HepG2 (cell line): Measurements from ENCODE around the gene GON4L. TPM values are rescaled to one million over a fixed set of nuclear protein-coding genes. Genes with fewer than 3 reads are reported as not detected.

ENCODE experiments used
- BORCS8-MEF2B ChIP-seq: sonication (generic); formaldehyde crosslinking; IDR thresholded peaks from 2 replicates; pipeline ENCODE4 v1.8.0; 2022; ENCODE audit warnings: mild to moderate bottlenecking, missing genetic modification reagents
- ELF4 ChIP-seq: sonication (generic); formaldehyde crosslinking; IDR thresholded peaks from 2 replicates; pipeline ENCODE4 v1.5.0; 2020; ENCODE audit warnings: missing genetic modification reagents, mild to moderate bottlenecking, moderate library complexity, borderline replicate concordance
- GABPB1 ChIP-seq: IDR thresholded peaks from 2 replicates; pipeline ENCODE4 v1.6.1; 2016; ENCODE audit warnings: mild to moderate bottlenecking, missing genetic modification reagents, moderate library complexity, missing compliant biosample characterization
- HDAC1 ChIP-seq: sonication (generic); formaldehyde crosslinking; IDR thresholded peaks from 2 replicates; pipeline ENCODE4 v1.5.1; 2020; ENCODE audit warnings: mild to moderate bottlenecking, missing genetic modification reagents
- KAT7 ChIP-seq: IDR thresholded peaks from 2 replicates; pipeline ENCODE4 v1.6.1; 2018; ENCODE audit warnings: borderline replicate concordance, missing compliant biosample characterization
- MXI1 ChIP-seq: IDR thresholded peaks from 3 replicates; pipeline ENCODE4 v1.6.1; 2012; ENCODE audit warnings: low read depth, low read length, inconsistent platforms, borderline replicate concordance
- PHF8 ChIP-seq: sonication (generic); formaldehyde crosslinking; IDR thresholded peaks from 2 replicates; pipeline ENCODE4 v1.5.0; 2020; ENCODE audit warnings: missing genetic modification reagents
- RXRB ChIP-seq: IDR thresholded peaks from 2 replicates; pipeline ENCODE4 v1.6.1; 2016; ENCODE audit warnings: borderline replicate concordance, missing genetic modification reagents, missing compliant biosample characterization
- SIN3A ChIP-seq: IDR thresholded peaks from 2 replicates; pipeline ENCODE4 v1.6.1; 2011; ENCODE audit warnings: low read depth, mild to moderate bottlenecking, control low read depth, low read length, borderline replicate concordance
- SP4 ChIP-seq: sonication (generic); formaldehyde crosslinking; IDR thresholded peaks from 2 replicates; pipeline ENCODE4 v1.8.1; 2023; ENCODE audit warnings: mild to moderate bottlenecking, missing genetic modification reagents
- ZNF747 ChIP-seq: sonication (generic); formaldehyde crosslinking; IDR thresholded peaks from 2 replicates; pipeline ENCODE4 v1.8.1; 2023; ENCODE audit warnings: missing genetic modification reagents, mild to moderate bottlenecking, borderline replicate concordance
- ZNF772 ChIP-seq: sonication (generic); formaldehyde crosslinking; IDR thresholded peaks from 2 replicates; pipeline ENCODE4 v1.5.0; 2020; ENCODE audit warnings: mild to moderate bottlenecking, missing genetic modification reagents
- ZNF777 ChIP-seq: sonication (generic); formaldehyde crosslinking; IDR thresholded peaks from 2 replicates; pipeline ENCODE4 v1.4.0; 2020; ENCODE audit warnings: missing genetic modification reagents
- ZZZ3 ChIP-seq: sonication (generic); formaldehyde crosslinking; IDR thresholded peaks from 2 replicates; pipeline ENCODE4 v1.4.0; 2020; ENCODE audit warnings: missing genetic modification reagents, mild to moderate bottlenecking, borderline replicate concordance
- polyA plus RNA-seq, 8 experiments: library from polyadenylated mRNA; depleted of rRNA in 3 of 8; stranded (reverse) in 7 of 8; unstranded in 1 of 8; fragments of >200 nt; fragmentation: Illumina TruSeq in 4 of 8; extraction: Trizol in 4 of 8; gene quantifications; 2 replicates each; pipeline versions ENCODE4 v1.2.1 to v1.2.3, GENCODE V29; 2011 to 2016; ENCODE audit warnings: low read depth in 4 of 8, missing spikeins in 1 of 8, mixed read lengths in 1 of 8; ENCODE audit not compliant: insufficient read depth in 1 of 8
- total RNA-seq, 5 experiments: library from RNA; depleted of rRNA; stranded (reverse); fragments of >200 nt; fragmentation: Illumina TruSeq; extraction: Trizol; gene quantifications; 2 replicates each; pipeline ENCODE4 v1.2.3, GENCODE V29; 2016; ENCODE audit warnings: low read depth in 1 of 5
- TF ChIP-seq, protein P1 (sequence below): sonication (generic); formaldehyde crosslinking; conservative IDR thresholded peaks from 2 replicates; pipeline ENCODE4 v1.8.0; 2022; ENCODE audit warnings: mild to moderate bottlenecking, moderate library complexity, missing genetic modification reagents
- TF ChIP-seq, protein P2 (sequence below): sonication (generic); formaldehyde crosslinking; IDR thresholded peaks from 2 replicates; pipeline ENCODE4 v1.4.0; 2020; ENCODE audit warnings: missing genetic modification reagents, low read depth, mild to moderate bottlenecking, borderline replicate concordance
- TF ChIP-seq, protein P3 (sequence below): fragments of 450-650 bp; IDR thresholded peaks from 2 replicates; pipeline ENCODE4 v1.6.1; 2016
- TF ChIP-seq, protein P4 (sequence below): IDR thresholded peaks from 2 replicates; pipeline ENCODE4 v1.6.1; 2016; ENCODE audit warnings: low read depth
- TF ChIP-seq, protein P5 (sequence below): sonication (generic); formaldehyde crosslinking; IDR thresholded peaks from 2 replicates; pipeline ENCODE4 v1.4.0; 2020; ENCODE audit warnings: missing genetic modification reagents

GON4L gene
- total and polyA plus RNA-seq, 2 of the 13 experiments (the other 11 are each of a cell fraction or from before 2014, with no cell fraction given) = 14.6 to 19.6 TPM

DNA sequence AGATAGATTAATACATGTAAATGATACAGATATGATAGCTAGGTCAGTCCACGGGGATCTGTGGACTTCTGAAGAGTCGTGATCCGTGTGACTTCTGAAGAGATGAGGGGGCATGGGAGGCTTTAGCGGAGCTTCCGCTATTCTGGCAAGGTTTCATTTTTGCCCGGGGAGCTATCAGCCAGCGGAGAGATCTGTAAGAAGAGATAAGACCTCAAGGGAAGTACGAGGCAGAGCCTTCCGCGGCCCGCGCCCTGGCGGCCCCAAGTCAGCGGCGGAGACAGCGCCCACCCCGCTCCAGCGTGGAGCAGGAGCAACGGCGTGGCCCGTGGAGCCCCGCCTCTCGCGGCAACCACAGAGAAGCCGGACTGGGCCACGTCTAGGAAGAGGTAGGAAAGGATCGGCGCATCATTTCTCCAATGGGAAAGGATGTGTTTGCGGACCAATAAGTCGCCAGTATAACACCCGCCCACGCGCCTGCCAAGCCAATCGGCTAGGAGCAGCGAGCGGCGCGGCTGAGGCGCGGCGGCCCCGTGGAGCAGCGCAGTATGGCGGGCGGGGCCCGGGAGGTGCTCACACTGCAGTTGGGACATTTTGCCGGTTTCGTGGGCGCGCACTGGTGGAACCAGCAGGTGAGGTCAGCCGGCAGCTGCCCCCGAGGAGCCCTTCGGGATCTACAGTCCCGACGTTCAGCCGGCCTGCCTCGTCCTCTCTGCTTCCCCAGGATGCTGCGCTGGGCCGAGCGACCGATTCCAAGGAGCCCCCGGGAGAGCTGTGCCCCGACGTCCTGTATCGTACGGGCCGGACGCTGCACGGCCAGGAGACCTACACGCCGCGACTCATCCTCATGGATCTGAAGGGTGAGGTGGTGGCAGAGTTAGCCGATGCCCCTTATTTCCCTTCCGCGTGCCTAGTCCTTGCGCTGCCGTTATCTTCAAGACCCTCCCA lies 111.5 kb downstream of the GON4L start (continued):
- TF ChIP-seq, protein P1, sequence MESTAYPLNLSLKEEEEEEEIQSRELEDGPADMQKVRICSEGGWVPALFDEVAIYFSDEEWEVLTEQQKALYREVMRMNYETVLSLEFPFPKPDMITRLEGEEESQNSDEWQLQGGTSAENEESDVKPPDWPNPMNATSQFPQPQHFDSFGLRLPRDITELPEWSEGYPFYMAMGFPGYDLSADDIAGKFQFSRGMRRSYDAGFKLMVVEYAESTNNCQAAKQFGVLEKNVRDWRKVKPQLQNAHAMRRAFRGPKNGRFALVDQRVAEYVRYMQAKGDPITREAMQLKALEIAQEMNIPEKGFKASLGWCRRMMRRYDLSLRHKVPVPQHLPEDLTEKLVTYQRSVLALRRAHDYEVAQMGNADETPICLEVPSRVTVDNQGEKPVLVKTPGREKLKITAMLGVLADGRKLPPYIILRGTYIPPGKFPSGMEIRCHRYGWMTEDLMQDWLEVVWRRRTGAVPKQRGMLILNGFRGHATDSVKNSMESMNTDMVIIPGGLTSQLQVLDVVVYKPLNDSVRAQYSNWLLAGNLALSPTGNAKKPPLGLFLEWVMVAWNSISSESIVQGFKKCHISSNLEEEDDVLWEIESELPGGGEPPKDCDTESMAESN = 0 out of 2 replicates have a peak, but pooled peaks have one; percentile 65
- TF ChIP-seq HDAC1 (peak; percentile 36; the same call in 1 of the 2 replicates), GABPB1 (CRISPR knock-in tag) (peak; percentile 61; the same call in 1 of the 2 replicates), KAT7 (CRISPR knock-in tag) (0 out of 2 replicates have a peak, but pooled peaks have one; percentile 46), ZNF772 (CRISPR knock-in tag) (peak; percentile 76; the same call in 1 of the 2 replicates), BORCS8-MEF2B (CRISPR knock-in tag) (peak; percentile 70; the same call in 1 of the 2 replicates), RXRB (CRISPR knock-in tag) (peak; percentile 33; the same call in 1 of the 2 replicates), MXI1 (peak; percentile 83; the same call in 1 of the 3 replicates), ZZZ3 (0 out of 2 replicates have a peak, but pooled peaks have one; percentile 40), SIN3A (peak; percentile 70; the same call in 1 of the 2 replicates), SP4 (CRISPR knock-in tag) (peak; percentile 68), ZNF747 (CRISPR knock-in tag) (0 out of 2 replicates have a peak, but pooled peaks have one; percentile 35), ZNF777 (CRISPR knock-in tag) (peak; percentile 76), ELF4 (peak; percentile 52; the same call in 1 of the 2 replicates), PHF8 (CRISPR knock-in tag) (peak; percentile 74)
- TF ChIP-seq, protein P2, sequence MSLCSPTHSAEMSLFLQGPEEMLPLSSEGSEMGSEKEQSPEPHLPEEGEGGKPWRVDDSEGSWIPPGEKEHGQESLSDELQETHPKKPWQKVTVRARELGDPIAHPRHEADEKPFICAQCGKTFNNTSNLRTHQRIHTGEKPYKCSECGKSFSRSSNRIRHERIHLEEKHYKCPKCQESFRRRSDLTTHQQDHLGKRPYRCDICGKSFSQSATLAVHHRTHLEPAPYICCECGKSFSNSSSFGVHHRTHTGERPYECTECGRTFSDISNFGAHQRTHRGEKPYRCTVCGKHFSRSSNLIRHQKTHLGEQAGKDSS (CRISPR knock-in tag) = peak; percentile 80; the same call in 1 of the 2 replicates
- TF ChIP-seq, protein P3, sequence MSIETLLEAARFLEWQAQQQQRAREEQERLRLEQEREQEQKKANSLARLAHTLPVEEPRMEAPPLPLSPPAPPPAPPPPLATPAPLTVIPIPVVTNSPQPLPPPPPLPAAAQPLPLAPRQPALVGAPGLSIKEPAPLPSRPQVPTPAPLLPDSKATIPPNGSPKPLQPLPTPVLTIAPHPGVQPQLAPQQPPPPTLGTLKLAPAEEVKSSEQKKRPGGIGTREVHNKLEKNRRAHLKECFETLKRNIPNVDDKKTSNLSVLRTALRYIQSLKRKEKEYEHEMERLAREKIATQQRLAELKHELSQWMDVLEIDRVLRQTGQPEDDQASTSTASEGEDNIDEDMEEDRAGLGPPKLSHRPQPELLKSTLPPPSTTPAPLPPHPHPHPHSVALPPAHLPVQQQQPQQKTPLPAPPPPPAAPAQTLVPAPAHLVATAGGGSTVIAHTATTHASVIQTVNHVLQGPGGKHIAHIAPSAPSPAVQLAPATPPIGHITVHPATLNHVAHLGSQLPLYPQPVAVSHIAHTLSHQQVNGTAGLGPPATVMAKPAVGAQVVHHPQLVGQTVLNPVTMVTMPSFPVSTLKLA = peak; percentile 35; the same call in 1 of the 2 replicates
- TF ChIP-seq, protein P4, sequence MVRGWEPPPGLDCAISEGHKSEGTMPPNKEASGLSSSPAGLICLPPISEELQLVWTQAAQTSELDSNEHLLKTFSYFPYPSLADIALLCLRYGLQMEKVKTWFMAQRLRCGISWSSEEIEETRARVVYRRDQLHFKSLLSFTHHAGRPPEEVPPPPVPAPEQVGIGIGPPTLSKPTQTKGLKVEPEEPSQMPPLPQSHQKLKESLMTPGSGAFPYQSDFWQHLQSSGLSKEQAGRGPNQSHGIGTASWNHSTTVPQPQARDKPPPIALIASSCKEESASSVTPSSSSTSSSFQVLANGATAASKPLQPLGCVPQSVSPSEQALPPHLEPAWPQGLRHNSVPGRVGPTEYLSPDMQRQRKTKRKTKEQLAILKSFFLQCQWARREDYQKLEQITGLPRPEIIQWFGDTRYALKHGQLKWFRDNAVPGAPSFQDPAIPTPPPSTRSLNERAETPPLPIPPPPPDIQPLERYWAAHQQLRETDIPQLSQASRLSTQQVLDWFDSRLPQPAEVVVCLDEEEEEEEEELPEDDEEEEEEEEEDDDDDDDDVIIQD (CRISPR knock-in tag) = 0 out of 2 replicates have a peak, but pooled peaks have one; percentile 37
- TF ChIP-seq, protein P5, sequence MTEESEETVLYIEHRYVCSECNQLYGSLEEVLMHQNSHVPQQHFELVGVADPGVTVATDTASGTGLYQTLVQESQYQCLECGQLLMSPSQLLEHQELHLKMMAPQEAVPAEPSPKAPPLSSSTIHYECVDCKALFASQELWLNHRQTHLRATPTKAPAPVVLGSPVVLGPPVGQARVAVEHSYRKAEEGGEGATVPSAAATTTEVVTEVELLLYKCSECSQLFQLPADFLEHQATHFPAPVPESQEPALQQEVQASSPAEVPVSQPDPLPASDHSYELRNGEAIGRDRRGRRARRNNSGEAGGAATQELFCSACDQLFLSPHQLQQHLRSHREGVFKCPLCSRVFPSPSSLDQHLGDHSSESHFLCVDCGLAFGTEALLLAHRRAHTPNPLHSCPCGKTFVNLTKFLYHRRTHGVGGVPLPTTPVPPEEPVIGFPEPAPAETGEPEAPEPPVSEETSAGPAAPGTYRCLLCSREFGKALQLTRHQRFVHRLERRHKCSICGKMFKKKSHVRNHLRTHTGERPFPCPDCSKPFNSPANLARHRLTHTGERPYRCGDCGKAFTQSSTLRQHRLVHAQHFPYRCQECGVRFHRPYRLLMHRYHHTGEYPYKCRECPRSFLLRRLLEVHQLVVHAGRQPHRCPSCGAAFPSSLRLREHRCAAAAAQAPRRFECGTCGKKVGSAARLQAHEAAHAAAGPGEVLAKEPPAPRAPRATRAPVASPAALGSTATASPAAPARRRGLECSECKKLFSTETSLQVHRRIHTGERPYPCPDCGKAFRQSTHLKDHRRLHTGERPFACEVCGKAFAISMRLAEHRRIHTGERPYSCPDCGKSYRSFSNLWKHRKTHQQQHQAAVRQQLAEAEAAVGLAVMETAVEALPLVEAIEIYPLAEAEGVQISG = peak; percentile 78
